ENCODE data around the gene SLC10A6.

SLC10A6 gene

DNA sequence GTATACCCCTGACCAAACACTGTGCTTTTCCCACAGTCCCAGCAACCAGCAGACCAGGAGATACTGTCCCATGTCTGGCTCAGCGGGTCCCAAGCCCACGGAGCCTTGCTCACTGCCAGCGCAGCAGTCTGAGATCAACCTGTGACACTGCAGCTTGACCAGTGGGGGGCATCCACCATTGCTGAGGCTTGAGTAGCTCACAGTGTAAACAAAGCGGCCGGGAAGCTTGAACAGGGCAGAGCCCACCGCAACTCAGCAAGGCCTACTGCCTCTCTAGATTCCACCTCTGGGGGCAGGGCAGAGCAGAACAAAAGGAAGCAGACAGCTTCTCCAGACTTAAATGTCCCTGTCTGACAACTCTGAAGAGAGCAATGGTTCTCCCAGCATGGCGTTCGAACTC is 58.1 kb downstream of the SLC10A6 start:
- no peak for DNase-seq (ENCODE audit: low read depth in 1 of 2, low spot score in 1 of 2)

DNA sequence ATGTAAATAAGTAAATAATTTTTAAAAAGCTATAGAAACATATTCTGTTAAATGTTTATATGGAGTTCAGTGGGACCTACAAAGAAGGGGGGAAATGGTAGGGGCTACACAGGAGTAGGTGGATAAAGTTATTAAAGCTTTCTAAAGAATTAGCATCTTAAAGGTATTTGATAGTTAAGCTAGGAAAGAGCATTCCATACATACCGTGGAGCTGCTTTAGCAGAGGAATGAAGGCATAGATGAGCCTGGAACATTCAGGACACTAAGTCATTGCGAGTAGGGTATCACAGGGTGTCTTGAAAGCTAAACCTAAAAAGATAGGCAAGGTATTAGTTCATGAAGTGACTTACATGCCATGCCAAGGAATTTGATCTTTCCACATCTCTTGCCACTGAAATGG is 60.4 kb downstream of the SLC10A6 start:
- DNase-seq (ENCODE audit: low read depth in 1 of 2, low spot score in 1 of 2) = no peak

DNA sequence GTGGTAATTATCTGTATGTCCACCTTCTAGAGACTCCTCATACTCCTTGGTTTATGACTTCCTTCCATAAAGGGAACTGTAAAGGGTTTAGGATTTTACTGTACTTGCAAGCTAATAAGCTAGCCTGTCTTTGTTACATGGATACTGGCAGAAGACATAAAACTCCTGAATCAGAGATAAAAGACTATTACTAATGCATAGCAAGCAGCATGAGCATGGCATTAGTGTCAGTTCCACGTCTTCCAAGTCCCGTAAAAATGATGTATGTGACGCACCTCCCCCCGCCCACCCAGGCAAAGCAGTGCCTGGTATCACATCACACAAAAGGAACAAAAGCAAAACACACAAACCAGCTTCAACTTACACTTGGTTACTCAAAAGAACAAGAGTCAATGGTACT is 71.0 kb downstream of the SLC10A6 start:
- DNase-seq (ENCODE audit: low read depth in 1 of 2, low spot score in 1 of 2) = no peak

DNA sequence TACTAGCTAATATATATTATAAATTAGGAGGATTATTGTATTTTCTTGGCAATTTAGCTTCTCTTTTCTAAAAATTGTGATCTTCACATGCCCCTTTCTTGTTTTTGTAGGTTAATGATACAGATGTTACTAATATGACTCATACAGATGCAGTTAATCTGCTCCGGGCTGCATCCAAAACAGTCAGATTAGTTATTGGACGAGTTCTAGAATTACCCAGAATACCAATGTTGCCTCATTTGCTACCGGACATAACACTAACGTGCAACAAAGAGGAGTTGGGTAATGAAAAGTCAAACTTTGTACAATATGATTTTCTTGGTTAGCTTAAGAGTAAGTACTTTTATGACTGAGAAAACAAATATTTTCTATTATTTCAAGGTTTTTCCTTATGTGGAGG is 74.1 kb downstream of the SLC10A6 start:
- no peak for DNase-seq (ENCODE audit: low read depth in 1 of 2, low spot score in 1 of 2)
